A172 (cell line): ENCODE measurements around the gene LMBR1L. TPM values are rescaled to one million over a fixed set of nuclear protein-coding genes. Genes with fewer than 3 reads are reported as not detected.
A peak's percentile ranks its signal among the peaks of the same experiment; 100 is the strongest.

Experiments used
- DNase-seq: peaks from one replicate; pipeline ENCODE4 v3.0.0-alpha.2; 2015; ENCODE audit warnings: low spot score
- total RNA-seq: library from RNA; depleted of rRNA; stranded (reverse); fragments of >200 nt; shearing (Covaris generic); gene quantifications from 2 replicates; pipeline ENCODE4 v1.2.3, GENCODE V29; 2014

The LMBR1L gene
- total RNA-seq, 1 experiment from 2014 or later: 21.4 TPM

DNA sequence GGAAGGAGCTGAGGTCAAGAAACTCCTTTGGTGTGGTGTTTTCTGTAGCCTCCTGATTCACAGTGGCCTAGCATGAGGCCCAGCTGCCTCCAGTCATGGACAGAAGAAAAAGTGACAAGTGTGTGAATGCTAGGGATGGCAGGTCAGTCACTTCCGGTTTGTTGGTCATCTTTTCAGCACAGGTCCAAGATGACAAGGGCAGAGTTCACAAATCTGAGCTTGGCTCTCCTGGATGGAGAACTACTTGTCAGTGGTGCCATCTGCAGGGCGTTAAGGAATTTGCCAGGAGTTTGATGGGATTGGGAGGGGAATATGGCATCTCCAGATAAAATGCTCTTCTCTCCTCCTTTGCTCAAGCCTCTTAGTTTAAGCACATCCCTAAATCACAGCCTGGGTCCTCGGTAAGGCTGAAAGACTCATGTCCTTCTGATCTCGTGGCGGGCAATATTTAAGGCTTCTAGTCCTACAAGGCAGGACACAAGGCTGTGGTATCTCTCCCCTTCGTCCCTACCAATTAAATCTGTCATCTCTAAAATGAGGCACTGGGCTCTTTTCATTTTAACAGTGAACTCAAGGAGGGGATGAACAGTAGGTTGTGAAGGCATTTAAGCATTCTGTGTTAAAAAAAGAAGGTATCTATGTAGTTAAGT is 10.5 kb upstream of the LMBR1L start:
- DNase-seq: peak; percentile 72

- DNase-seq: no peak
These were observed 559 bp upstream of the LMBR1L start for GRCh38 chr12:49111206-49111605.

DNA sequence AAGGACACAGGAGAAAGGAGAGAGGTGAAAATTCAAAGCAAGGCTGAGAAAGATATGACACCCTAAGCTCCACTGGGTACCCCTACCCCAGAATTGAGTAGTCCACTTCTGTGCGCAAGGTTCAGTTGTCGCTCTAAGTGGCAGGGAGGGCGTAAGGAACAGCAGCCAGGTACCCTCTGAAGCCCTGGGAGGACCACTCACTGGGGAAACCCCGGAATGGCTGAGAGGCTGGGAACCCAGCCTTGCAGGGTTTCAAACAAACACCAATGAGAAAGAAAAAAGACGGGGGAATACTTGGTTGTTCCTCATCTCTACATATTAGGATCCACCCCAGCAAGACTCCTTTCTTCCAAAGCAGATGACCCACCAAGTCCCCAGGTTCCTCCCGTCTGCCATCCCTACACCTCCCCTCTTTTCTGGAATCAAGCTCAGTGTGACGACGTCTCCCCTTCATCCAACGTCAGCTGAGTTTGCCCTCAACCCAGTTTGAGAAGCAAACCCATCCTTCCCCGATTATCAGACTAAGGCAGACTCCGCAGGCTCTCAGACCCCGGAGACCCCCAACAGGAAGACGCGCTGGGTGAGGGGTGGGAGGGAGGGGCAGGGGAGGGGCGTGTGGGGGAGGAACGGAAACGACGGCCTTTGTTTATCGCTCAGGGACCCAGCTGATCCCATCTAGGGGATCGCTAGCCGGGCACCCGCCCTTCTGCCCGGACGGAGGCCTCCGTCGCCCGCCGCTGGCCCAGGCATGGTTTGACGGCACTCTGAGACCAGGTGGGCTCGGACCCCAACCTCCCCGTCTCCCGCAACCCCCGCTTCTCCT is 795 bp downstream of the LMBR1L start:
- no peak for DNase-seq

DNA sequence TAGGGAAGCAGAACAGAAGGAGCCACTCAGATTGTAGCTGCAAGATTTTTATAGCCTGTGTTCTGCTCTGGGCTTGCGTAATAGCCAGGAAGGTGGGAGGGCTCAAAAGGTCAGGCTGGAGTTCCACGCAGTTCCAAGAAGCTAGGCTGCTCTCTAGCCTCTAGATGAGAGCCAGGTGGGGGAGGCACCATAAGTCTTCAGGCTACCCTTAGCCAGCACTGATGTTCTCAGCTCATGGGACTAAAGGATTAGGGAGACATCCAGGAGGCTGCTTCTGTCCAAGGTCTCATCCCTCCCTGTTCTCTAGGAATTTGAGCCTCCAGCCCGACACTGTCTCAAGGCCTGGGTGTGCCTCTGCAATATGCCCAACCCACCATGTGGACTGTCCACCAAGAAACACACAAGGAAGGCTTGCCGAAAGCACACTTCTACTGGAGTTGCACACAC is 1.7 kb downstream of the LMBR1L start:
- no peak for DNase-seq

- DNase-seq: no peak
These were observed 5.1 kb downstream of the LMBR1L start for GRCh38 chr12:49105504-49106084.

GRCh38 chr12:49104822-49105221 is 5.8 kb downstream of the LMBR1L start:
- no peak for DNase-seq

DNA sequence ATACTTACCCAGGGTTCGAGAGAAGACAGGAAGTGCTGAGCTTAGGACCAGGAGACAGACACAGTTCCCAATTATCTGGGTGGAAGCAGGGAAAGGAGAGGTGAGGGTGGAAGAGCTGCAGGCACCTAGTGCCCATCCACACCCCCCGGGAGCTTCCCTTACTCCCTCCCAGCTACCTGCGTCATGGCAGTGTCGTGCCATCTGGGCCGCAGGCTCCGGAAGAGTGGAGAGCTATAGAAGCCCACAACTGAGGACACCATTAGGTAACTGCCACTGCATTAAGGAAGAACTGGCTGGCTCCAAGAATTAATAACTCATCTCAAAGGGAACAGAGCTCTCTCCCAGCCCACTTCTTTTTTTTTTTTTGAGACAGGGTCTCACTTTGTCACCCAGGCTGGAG is 10.3 kb downstream of the LMBR1L start:
- no peak for DNase-seq

GRCh38 chr12:49098703-49099102 is 11.9 kb downstream of the LMBR1L start:
- no peak for DNase-seq

- peak; percentile 28 for DNase-seq
These were observed 12.6 kb downstream of the LMBR1L start for GRCh38 chr12:49098035-49098451.

DNA sequence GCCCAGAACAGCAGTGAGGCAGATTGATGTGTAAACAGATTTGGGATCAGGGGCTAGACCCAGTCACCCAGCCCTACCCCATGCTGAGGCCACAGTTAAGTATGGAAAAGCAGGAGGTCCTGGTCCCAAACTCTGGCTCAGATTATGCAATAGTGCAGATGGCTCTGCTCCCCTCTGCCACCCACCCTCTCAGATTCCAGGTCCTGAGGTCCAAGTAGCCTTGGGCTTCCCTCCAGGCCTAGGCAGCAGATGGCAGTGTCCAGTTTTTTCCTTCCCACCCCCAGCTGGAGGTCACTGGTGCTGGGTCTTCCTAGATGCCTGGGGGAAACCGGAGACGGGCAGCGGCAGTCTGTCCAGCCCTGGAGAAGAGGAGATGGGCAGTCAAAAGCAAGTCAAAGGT is 13.3 kb downstream of the LMBR1L start:
- DNase-seq: no peak

DNA sequence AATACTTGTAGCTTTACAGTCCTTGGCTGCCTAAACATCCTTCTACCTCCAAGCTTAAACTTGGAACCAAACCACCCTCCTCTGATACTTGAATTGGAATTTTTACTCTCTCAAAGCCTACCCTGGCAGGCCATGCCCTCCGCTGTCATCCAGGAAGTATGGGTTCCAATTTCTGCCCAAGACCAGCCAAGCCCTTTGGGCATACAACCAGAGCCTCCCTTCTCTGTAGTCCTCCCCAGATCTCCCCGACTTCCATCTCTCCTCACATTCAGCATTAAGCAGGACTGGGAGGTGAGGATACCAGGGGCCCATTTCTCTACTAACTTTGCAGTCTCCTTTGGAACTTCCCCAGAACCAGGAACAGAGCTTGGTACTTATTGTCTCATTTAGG is 15.7 kb downstream of the LMBR1L start:
- no peak for DNase-seq

- DNase-seq: no peak
These were observed 16.3 kb downstream of the LMBR1L start, which contains the start of gene DHH for GRCh38 chr12:49094160-49094974. DHH (minus strand) TSS chr12:49094801; CDS start chr12:49094512, 289 bp downstream.

DNA sequence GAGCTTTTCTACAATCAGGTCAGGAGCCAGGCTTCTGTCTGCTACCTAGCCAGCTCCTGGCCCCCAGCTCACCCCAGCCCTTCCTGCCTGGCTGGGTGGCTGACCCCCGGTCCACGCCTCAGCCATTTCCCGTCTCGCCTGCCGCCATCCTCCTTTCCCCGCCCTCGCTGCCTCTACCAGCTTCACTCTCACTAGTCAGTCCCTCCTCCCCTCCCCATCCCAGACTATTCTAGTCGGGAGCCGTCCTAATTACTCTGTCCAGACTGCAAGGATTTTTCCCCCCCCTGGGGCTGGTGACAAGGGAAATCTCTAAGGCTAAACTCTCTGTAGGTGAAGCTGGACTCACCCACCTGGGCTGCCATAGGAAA is 16.9 kb downstream of the LMBR1L start:
- no peak for DNase-seq

GRCh38 chr12:49092816-49093406 is 17.7 kb downstream of the LMBR1L start:
- no peak for DNase-seq

GRCh38 chr12:49092086-49092815 is 18.4 kb downstream of the LMBR1L start:
- no peak for DNase-seq

DNA sequence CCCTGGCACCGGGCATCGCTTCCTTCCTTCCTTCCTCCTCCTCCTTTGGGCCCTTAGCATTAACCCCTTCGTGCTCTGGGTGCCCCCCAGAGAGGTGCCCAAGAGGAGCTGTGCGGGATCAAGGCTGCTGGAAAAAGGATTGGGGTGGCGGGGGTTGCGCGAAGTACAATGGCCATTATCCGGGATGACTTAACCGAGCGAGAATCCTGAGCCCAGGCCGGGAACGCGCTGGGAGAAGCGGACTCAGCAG is 18.9 kb downstream of the LMBR1L start:
- no peak for DNase-seq

- DNase-seq: no peak
These were observed 19.4 kb downstream of the LMBR1L start for GRCh38 chr12:49091056-49091835.

DNA sequence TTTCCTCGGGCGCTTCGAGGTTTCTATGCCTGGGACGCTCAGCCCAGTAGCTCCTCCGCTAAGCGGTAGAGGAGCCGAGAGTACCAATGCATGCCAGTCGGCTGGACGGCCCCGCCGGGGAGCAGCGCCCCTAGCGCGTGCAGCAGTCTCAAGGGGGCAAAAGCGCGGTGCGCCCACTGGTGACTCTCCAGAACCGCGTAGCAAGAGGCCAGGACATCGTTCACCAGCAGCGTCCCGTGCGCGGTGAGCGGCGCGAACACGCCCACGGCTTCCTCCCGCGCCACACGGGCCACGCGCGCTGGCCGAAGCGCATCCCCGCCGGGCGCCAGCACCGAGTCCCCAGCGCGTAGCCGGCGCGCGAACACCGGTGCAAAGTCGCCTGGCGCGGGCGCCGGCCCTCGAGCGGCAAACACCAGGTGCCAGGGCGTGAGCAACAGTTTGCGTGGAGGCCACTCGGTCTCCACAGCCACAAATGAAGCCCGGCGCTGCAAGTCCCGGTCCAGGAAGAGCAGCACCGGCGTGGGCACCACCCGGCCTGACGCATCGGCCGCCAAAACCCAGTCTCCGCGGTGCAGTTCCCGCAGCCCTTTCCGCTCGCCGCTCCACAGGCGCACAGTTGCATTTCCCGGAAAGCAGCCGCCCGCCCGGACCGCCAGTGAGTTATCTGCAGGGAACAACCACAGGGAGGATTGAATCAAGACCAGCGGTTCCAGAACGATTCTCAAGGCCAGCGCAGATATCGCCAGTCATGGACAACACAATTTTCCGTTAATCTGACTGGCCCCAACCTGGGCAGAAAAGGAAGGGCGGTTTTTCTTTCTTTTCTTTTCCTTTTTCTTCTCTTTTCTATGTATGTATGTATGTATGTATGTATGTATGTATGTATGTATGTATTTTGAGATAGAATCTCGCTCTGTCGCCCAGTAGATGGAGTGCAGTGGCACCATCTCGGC is 20.6 kb downstream of the LMBR1L start:
- no peak for DNase-seq

DNA sequence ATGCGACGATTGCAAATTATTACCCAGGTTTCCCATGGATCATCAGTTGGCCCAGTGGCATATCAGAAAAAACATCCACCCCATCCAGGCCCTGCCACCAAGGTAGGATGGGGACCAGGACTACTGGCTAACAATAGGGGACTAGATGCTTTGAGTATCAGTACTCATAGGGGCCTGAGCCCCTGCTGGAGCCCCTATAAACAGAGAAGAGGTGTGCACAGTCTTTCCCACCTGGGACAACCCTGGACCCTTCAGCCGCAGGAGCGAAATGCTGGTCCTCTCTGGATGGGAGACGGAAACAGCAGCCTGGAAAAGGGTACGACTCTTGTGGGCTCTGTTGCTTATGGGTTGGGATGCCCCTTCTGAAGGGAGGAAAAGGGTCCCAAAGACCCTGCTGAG is 21.7 kb downstream of the LMBR1L start:
- no peak for DNase-seq
